GM21576 (cell line): ENCODE results near the gene ABHD18.
"Not testable (repeated sequence)": the region's sequence is repeated elsewhere in the genome, so short reads cannot be mapped to it uniquely, and the experiment has no call there.

Experiments
- ATAC-seq: cut with Tn5 transposase; IDR thresholded peaks from one replicate; pipeline ENCODE4 v1.9.1; 2021; ENCODE audit warnings: mild to moderate bottlenecking, moderate library complexity; ENCODE audit not compliant: unreplicated experiment

Gene ABHD18

DNA sequence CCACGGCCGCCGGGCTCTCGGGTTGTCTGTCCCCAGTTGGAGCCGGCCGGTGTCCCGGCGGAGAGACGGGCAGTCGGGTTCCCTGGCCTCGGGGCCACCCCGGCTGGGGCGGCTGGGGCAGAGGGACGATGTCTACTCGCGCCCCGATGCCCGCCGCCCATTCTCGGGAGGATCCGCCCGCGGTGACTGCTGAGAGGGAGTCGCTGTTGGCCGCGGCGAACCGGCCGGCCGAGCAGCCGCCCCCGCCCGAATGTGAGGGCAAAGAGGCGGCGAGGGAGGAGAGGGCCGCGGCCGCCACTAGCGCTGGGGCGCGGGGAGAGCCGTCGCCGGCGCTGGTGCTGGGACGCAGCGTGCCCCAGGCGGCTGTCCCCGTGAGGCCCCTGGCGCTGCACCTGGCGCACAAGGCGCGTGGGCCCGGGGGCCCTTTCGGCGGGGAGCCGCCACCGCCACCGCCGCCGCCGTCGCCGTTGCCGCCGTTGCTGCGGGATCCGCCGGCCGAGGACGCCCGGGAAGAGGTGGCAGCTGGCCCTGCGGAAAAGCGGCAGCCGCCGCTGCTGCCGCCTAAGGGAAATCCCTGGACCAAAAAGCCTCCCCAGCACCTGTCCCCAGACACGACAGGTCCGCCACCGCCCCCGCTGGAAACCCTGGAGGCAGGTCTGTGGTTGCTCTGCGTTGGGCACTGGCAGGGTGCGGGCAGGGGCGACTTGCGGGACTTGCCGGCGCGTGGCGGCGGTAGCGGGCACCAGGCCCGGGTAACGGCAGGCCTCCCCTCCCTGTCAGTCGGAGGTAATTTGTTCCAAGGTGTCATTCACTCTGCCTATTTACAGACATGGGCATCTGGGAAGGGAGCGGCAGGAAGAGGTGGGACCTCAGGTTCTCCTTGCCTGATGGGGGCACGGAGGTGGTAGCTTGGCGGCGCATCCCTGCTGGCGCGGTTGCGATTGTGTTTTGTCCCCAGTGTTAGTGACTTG lies 96.6 kb downstream of the ABHD18 start:
- peak; percentile 27 for ATAC-seq

DNA sequence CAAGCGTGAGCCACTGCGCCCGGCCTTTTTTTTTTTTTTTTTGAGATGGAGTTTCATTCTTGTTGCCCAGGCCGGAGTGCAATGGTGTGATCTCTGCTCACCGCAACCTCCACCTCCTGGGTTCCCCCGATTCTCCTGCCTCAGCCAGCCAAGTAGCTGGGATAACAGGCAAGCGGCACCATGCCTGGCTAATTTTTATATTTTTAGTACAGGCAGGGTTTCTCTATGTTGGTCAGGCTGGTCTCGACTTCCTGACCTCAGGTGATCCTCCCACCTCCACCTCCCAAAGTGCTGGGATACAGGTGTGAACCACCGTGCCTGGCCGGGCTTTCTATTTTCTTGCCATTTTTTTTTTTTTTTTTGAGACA lies 101.2 kb downstream of the ABHD18 start:
- ATAC-seq = not testable (repeated sequence)

DNA sequence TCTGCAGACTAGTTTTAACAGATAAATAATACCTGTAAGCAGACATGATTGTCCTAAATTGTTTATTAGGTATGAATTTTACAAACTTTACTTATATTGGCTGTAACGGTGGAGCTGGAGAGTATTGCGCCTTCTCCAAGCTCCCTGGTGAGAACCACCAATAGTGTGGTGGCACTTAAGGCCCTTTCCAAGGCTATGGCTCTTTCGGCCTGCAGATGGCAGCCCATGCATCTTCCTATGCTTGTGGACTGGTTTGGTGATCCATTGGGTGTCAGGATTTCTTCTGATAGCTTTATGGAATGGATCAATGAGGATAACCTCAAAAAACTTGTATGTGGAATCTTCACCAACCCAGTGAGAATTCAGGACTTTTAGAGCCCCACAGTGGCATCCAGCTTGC lies 103.7 kb downstream of the ABHD18 start:
- no peak for ATAC-seq

DNA sequence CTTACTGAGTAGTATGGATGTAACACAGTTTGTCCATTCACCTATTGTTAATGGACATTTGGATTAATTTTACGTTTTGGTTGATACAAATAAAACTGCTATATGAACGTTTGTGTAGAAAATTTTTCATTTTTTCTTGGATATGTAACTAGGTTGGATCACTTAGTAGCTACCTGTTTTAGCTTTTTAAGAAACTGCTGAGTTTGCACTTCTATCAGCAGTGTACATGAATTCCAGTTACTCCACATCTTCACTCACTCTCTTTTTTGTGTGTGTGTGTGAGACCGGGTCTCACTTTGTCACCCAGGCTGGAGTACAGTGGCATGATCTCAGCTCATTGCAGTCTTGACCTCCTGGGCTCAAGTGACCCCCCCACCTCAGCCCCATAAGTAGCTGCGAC lies 111.3 kb downstream of the ABHD18 start:
- ATAC-seq = no peak
